PC-3 (cell line): ENCODE data around the gene LMO7.

ENCODE experiments used
- EZH2 ChIP-seq: fragments of 300-600 bp; sonication (generic); IDR thresholded peaks from one replicate; pipeline ENCODE4 v1.6.1; 2017; ENCODE audit warnings: antibody characterized with exemption, mild to moderate bottlenecking, low read length; ENCODE audit not compliant: unreplicated experiment
- EZH2phosphoT487 ChIP-seq: fragments of 300-600 bp; sonication (generic); IDR thresholded peaks from 2 replicates; pipeline ENCODE4 v1.6.1; 2018; ENCODE audit warnings: mild to moderate bottlenecking, antibody characterized with exemption, low read length, borderline replicate concordance
- TF ChIP-seq, protein P1 (sequence below): fragments of 300-600 bp; sonication (generic); conservative IDR thresholded peaks from 2 replicates; pipeline ENCODE4 v1.5.1; 2017; ENCODE audit warnings: antibody characterized with exemption, low read depth, mild to moderate bottlenecking, low read length

DNA sequence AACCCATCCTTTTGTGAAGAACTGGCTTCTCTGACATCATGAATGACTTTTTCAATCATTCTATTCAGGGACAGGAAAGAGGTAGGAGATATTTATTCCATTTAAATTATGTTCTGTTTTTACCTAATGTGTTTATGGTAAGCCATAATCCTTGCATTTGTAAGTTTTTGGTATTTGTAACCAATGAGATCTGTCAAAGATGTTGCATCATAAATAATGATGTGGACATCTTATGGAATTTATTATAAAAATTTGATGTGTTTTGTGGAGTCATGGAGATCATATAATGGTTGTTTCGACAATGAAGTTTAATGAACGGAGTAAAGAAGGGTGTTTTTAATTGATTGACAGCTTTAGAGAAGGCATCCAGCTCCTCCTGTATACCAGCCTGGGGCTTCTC is 67.6 kb downstream of the LMO7 start:
- TF ChIP-seq, protein P1, sequence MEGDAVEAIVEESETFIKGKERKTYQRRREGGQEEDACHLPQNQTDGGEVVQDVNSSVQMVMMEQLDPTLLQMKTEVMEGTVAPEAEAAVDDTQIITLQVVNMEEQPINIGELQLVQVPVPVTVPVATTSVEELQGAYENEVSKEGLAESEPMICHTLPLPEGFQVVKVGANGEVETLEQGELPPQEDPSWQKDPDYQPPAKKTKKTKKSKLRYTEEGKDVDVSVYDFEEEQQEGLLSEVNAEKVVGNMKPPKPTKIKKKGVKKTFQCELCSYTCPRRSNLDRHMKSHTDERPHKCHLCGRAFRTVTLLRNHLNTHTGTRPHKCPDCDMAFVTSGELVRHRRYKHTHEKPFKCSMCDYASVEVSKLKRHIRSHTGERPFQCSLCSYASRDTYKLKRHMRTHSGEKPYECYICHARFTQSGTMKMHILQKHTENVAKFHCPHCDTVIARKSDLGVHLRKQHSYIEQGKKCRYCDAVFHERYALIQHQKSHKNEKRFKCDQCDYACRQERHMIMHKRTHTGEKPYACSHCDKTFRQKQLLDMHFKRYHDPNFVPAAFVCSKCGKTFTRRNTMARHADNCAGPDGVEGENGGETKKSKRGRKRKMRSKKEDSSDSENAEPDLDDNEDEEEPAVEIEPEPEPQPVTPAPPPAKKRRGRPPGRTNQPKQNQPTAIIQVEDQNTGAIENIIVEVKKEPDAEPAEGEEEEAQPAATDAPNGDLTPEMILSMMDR: no peak
- no peak for TF ChIP-seq EZH2
- no peak for TF ChIP-seq EZH2phosphoT487
